A673 (cell line): ENCODE measurements around the gene DAB2IP.

Experiments
- CTCF ChIP-seq: fragments of 300-800, 200-600 bp; sonication (generic); conservative IDR thresholded peaks from 2 replicates; pipeline ENCODE4 v1.5.1; 2017; ENCODE audit warnings: low read depth, mild to moderate bottlenecking, antibody characterized with exemption, low read length, moderate library complexity, mixed read lengths
- EZH2 ChIP-seq: fragments of 200-600 bp; sonication (generic); IDR thresholded peaks from 2 replicates; pipeline ENCODE4 v1.6.1; 2017; ENCODE audit warnings: borderline replicate concordance, low read depth, mild to moderate bottlenecking, mixed read lengths, antibody characterized with exemption, low read length; ENCODE audit not compliant: poor library complexity, severe bottlenecking

GRCh38 chr9:121812159-121812735 lies 160.8 kb downstream of the DAB2IP start:
- TF ChIP-seq CTCF (no peak), EZH2 (no peak)
